ENCODE measurements around the gene TNRC6C.
"Not testable (repeated sequence)": the region's sequence is repeated elsewhere in the genome, so short reads cannot be mapped to it uniquely, and the experiment has no call there.

Gene TNRC6C

GRCh38 chr17:77933777-77934398 lies 24.6 kb upstream of the TNRC6C start:
- DNase-seq, result no peak

GRCh38 chr17:77935121-77935571 lies 23.4 kb upstream of the TNRC6C start:
- DNase-seq, result peak; percentile 13

DNA sequence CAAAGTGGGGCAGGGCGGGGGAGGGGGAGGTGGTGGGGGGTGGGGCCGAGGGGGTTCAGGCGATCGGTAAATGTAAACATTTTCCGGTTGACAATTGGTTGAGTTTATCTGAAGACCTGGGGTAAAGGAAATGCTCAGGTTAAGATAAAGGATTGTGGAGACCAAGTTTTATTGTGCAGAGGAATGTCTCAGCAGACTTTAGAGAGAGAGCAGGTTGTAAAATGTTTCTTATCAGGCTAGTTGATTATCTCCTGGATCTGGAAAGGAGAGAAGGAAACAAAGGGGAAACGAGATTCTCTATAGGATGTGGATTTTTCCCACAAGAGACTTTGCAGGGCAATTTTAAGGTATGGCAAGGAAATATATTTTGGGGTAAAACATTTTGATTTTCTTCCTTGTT lies 22.8 kb upstream of the TNRC6C start:
- not testable (repeated sequence) for DNase-seq

- no peak for DNase-seq
Measured at GRCh38 chr17:77936881-77937280, 21.6 kb upstream of the TNRC6C start.

DNA sequence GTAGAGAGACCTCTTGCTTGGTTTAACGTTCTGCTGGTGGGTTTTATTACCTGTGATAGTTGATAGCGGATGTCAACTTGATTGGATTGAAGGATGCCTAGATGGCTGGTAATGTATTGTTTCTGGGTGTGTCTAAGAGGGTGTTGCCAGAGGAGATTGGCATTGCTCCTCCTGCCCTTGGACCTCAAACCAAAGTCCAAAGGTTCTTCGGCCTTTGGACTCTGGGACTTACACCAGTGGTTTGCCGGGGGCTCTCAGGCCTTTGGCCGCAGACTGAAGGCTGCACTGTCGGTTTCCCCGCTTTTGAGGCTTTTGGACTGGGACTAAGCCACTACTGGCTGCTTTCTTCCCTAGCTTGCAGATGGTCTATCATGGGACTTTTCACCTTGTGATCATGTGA lies 17.5 kb upstream of the TNRC6C start:
- no peak for DNase-seq

DNA sequence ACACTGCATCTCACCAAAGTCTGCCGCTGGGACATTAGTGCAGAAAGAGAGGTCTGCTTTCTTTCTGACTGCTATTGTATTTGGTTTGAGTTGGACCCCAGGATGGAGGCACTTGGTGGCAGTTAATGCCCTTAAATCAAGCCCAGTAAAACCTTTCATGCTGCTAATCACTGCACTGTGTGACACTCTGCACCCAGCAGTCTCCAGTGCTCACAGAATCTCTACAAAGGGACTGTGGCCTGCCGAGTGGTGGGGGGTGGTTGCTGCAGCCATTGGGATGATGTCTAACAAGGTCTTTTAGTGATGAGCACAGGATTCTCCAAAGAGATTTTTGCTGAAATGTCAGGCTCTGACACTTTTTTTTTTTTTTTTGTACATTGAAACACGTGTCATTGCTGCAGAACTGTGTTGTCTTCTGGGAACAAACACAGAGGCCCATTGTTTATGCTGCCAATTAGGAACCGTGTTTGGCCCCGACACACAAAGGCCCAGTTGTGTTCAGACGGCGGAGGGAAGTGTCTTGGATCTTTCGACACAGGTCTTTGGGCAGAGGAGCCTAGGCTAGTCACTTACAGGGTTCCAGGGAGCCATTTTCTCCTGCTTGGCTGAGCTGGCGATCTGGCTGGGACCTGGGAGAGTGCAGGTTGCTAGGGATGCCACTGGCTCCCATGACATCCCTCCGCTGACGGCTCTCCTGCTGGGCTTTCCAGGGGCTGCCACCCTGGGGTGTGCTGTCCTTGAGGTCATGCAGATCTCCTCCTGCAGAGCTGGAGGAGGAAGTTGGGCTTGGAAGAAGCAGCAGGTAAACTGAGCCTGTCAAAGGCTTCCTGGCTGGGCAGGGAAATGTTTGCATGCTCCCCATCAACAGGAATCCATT lies 16.2 kb upstream of the TNRC6C start:
- no peak for DNase-seq

DNA sequence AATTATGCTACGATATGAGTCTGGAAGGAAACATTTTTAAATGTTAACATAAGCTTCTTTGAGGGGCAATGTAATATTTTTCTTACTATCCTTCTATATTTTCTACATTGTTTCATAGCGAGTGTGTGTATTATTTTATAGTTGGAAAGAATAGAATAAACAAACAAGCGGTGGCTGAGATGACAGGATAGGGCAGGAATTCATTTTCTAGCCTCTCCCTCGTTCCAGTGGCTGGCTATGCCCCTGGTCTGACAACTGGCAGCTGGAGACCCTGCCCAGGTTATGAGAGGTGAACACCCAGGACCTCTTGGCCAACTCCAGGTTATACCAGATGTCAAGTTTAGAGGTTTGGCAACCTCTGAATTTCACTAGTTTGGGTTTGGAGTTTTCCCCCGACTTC lies 14.5 kb upstream of the TNRC6C start:
- no peak for DNase-seq

- no peak for DNase-seq
Measured at GRCh38 chr17:77944390-77945222, 13.9 kb upstream of the TNRC6C start.

DNA sequence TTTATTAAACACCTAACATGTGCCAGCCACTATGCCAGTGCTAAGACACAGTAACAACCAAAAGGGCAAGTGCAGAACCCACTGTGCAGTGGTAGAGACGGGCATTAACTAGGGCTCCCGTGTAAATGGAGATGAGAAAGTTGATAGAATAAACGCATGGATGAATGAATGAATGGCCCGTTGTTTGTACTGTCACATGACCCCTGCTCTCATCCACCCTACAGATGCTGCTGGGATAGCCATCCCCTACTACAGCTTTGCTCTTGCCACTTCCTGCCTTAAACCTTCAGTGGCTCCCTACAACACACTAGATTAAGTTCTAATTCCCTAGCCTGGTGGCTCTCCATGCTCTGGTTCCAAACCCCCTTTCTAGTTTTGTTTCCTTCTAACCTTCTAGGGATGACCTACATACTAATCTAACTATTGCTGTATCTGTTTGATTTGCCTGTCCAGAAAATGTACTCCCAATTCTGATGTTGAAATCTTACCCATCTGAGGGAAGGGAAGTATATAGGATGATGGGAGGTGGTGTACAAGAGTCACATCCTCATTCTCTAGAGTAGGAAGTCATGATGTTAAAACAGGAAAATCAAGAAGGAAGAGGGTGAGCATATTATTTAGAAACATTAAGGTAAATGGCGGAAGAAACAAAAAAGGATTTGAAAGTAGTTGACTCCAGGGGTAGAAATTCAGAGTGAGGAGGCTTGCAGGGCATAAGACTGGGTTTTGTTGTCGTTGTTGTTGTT lies 11.4 kb upstream of the TNRC6C start:
- DNase-seq, result no peak

- DNase-seq, result no peak
Measured at GRCh38 chr17:77948690-77949114, 9.8 kb upstream of the TNRC6C start.

DNA sequence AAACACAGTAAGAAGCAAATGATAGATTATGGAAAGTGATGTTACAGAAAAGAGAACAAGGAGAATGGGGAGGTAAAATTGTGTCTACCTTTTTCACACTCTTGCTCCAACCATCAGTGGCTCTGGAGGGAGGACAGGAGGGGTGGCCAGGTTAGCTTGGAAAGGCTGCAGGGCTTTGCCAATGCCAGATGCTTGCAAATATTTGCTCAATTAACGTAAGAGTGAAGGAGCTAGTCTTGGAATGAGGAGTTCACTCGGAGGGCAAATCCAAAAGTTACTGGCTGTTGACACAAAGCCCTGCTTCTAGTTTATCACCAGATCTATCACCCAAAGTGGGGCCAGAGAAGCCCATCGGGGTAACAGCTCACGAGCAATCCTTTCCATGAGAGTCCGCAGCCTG lies 7.4 kb upstream of the TNRC6C start:
- DNase-seq, result no peak

- no peak for DNase-seq
Measured at GRCh38 chr17:77952368-77952767, 6.1 kb upstream of the TNRC6C start.

DNA sequence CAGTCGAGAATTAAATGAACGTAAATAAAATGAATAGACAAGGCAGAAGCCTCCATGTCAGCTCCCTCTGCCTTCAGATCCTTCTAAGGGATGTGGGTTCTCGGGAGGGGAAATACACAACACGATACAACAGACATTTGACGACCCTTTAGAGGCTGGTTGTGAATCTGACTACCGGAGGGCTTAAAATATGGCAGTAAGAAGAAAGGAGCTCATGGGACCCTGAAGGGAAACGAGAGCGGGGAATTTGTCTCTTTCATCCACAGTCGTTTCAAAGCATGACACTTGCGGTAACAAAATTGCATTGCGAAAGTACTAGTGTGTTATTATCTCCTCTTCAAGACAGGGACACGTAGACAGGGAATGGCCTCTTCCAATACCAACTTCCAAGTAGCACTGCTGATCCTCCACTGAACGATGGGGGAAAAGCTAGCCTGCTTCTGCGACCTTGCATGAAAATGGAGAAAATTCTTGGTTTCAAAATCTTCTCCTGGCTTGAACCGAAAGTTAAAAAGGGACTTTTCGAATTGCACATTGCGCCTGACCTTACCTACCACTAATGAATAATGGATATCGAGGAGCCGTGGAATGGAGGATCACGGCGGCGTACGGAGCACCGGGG lies 1.2 kb upstream of the TNRC6C start:
- peak; percentile 5 for DNase-seq

DNA sequence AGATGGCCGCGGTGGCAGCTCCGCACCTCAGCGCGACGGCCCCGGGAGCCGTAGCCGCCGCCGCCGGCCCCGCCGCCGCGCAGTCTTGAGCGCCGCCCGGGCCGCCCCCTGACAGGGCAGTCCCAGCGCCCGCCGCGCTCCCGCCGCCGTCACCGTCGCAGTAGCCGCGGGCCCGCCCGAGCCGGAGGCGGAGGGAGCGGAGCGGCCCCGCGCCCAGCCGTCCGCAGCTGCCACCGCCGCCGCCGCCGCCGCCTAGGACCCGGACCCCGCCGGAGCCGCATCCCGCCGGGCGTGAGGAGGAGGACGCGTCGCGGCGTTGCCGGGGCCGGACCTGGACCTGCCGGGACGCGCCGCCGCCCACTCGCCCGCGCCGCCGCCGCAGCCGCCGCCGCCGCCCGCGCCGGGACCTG lies 218 bp downstream of the TNRC6C start:
- DNase-seq, result no peak

GRCh38 chr17:77959126-77959925 lies 823 bp downstream of the TNRC6C start:
- peak; percentile 38 for DNase-seq

DNA sequence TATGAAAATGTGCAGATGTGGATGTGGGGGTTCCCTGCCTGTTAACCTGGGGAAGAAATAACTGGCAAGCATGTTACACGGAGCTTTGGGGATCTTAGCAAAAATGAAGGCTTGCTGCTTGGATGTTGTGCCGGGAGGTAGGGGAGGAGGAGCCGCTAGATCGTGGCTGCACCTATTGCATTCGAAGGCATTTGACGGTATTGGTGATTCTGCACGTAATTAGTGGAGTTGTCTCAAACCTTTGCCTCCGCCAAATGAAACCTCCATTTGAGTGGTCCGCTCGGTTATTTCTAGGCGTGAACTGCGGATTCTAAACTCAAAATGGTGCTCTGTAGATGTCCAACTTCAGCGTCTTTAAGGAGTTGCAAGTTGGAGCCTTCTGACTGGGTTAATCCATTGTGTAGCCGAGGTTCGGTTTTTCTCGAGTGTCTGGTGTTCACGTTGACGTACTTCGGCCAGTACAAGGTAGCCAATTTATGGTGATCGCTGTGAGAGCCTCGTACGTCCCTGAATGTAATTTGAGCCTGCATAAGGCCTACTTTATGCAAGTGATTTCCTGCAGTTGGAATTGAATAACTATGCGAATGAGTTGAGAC lies 1.5 kb downstream of the TNRC6C start:
- peak; percentile 41 for DNase-seq

DNA sequence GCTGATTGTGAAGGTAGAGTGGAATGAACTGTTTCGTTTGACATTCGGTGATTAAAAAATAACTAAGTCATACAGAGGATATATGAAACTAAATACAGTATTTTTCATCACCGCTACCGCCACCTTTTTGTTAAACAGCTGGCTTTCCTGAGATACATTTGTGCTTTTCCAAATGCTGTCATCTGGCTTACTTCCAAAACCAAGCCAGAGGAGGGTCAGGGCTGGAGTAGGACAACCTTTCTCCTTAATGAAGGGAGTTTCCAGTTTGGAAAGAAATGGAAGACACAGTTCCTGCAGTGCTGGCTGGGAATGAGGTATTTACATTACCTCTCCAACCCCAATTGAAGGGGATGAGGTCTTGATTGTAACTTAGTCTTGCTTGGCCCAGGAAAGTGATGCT lies 3.2 kb downstream of the TNRC6C start:
- DNase-seq, result no peak

DNA sequence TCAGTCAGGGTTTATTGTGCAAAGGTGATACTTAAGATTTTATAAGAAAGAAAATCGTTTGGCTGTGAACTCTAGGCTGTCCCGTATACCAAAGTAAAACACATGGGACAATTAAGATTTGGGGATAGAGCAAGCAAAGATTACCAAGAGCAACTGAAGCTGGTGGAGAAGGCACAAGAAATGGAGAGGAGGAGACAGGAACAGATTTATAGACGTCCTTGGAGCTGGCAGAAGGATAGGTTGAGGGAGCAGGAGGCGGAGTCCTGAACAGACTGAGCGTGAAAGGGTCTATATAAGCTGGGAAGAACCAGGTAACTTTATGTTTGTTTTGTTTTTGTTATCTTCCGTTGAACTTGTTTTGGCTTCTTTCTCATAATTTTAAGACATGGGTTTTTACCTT lies 3.8 kb downstream of the TNRC6C start:
- DNase-seq, result no peak

DNA sequence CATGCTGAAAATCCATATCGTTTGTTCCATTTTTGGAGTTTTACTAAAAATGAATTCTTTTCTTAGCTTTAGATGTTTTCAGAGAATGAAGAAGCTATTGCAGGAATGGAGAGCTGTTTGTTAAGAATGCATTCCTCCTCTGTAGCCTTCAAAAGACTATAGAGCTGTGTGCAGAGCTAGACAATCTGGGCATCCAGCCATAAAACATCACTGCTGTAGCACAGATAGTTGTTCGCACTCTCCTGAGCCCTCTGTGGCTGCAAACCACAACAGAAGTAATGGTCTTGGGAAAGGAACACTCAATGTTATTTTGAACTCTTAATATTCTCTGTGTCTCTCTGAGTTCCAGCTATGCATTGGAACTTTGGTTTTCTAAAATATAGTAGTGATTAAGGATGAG lies 4.9 kb downstream of the TNRC6C start:
- DNase-seq, result peak; percentile 68

DNA sequence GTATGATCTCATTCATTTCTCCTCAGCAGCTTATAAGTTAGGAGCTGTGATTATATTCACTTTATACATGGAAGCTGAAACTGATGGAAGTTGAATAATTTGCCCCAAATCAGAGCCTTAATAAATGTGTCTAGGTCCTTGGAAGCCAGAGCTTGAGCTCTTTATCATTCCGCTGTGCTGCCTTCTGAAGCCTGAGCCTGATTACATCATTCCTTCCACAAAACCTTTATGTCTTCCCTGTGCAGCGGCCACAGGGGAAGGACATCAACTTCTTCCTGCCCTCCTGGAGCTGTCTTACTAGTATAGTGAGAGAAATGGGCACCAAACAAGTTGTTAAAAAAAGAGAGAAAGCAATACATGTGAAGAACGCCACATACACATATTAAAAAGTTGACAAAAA lies 6.8 kb downstream of the TNRC6C start:
- DNase-seq, result no peak

GRCh38 chr17:77966476-77966875 lies 8.0 kb downstream of the TNRC6C start:
- no peak for DNase-seq

Data from central memory CD4-positive, alpha-beta T cell (primary cell).